ENCODE data around the gene CCDC70.
A peak's percentile ranks its signal among the peaks of the same experiment; 100 is the strongest.
"Not testable (repeated sequence)": the region's sequence is repeated elsewhere in the genome, so short reads cannot be mapped to it uniquely, and the experiment has no call there.

CCDC70 gene

GRCh38 chr13:51865838-51866237 is 4.1 kb downstream of the CCDC70 start:
- no peak for DNase-seq

GRCh38 chr13:51867062-51867461 is 5.3 kb downstream of the CCDC70 start:
- DNase-seq: no peak

- DNase-seq: no peak
These were observed 8.1 kb downstream of the CCDC70 start for GRCh38 chr13:51869916-51870315.

- DNase-seq: no peak
These were observed 8.8 kb downstream of the CCDC70 start for GRCh38 chr13:51870616-51871015.

GRCh38 chr13:51873117-51873798 is 11.5 kb downstream of the CCDC70 start:
- DNase-seq: no peak

GRCh38 chr13:51873837-51874236 is 12.1 kb downstream of the CCDC70 start:
- DNase-seq: no peak

GRCh38 chr13:51874651-51875050 is 12.9 kb downstream of the CCDC70 start:
- no peak for DNase-seq

GRCh38 chr13:51879133-51879532 is 17.4 kb downstream of the CCDC70 start:
- no peak for DNase-seq

GRCh38 chr13:51881296-51881695 is 19.5 kb downstream of the CCDC70 start:
- DNase-seq: peak; percentile 85

GRCh38 chr13:51882570-51883225 is 20.9 kb downstream of the CCDC70 start:
- no peak for DNase-seq

- DNase-seq: no peak
These were observed 21.4 kb downstream of the CCDC70 start for GRCh38 chr13:51883226-51883600.

GRCh38 chr13:51885651-51886050 is 23.9 kb downstream of the CCDC70 start:
- DNase-seq: no peak

GRCh38 chr13:51887468-51887867 is 25.7 kb downstream of the CCDC70 start:
- no peak for DNase-seq

- no peak for DNase-seq
These were observed 30.9 kb downstream of the CCDC70 start for GRCh38 chr13:51892657-51893056.

GRCh38 chr13:51894239-51894638 is 32.5 kb downstream of the CCDC70 start:
- no peak for DNase-seq

- DNase-seq: peak; percentile 72
These were observed 34.4 kb downstream of the CCDC70 start for GRCh38 chr13:51895906-51896888.

GRCh38 chr13:51900471-51900870 is 38.7 kb downstream of the CCDC70 start:
- no peak for DNase-seq

- no peak for DNase-seq
These were observed 41.0 kb downstream of the CCDC70 start for GRCh38 chr13:51902776-51903175.

- no peak for DNase-seq
These were observed 44.0 kb downstream of the CCDC70 start for GRCh38 chr13:51905787-51906186.

- DNase-seq: no peak
These were observed 44.8 kb downstream of the CCDC70 start for GRCh38 chr13:51906581-51906980.

- no peak for DNase-seq
These were observed 45.4 kb downstream of the CCDC70 start for GRCh38 chr13:51907040-51907732.

GRCh38 chr13:51909265-51909664 is 47.5 kb downstream of the CCDC70 start:
- not testable (repeated sequence) for DNase-seq

- no peak for DNase-seq
These were observed 48.7 kb downstream of the CCDC70 start for GRCh38 chr13:51910508-51910907.

All from OCI-M1 (cell line).